Raji (cell line): ENCODE measurements around the gene NDUFA12.

Experiments
- POLR2A ChIP-seq: IDR thresholded peaks from 2 replicates; pipeline ENCODE4 v1.6.1; 2011; ENCODE audit warnings: low read depth, low read length, control low read depth; ENCODE audit not compliant: insufficient read depth

The NDUFA12 gene

GRCh38 chr12:95003213-95003920 is at the start of gene NDUFA12:
TSS of gene NDUFA12 (minus strand) at chr12:95003697. CDS start at chr12:95003680, 17 bp downstream.
- TF ChIP-seq POLR2A = peak; percentile 96

- TF ChIP-seq POLR2A = no peak
Observed at GRCh38 chr12:95051241-95051640, 47.7 kb upstream of the NDUFA12 start.

GRCh38 chr12:95037906-95038305 is 34.4 kb upstream of the NDUFA12 start:
- TF ChIP-seq POLR2A = no peak

- no peak for TF ChIP-seq POLR2A
Observed at GRCh38 chr12:95034750-95035149, 31.3 kb upstream of the NDUFA12 start.

GRCh38 chr12:95022477-95022876 is 19.0 kb upstream of the NDUFA12 start:
- no peak for TF ChIP-seq POLR2A

- no peak for TF ChIP-seq POLR2A
Observed at GRCh38 chr12:95017482-95017881, 14.0 kb upstream of the NDUFA12 start.

- TF ChIP-seq POLR2A = no peak
Observed at GRCh38 chr12:95016120-95016519, 12.6 kb upstream of the NDUFA12 start.

GRCh38 chr12:95014554-95014953 is 11.1 kb upstream of the NDUFA12 start:
- TF ChIP-seq POLR2A = no peak

- no peak for TF ChIP-seq POLR2A
Observed at GRCh38 chr12:95006206-95006605, 2.7 kb upstream of the NDUFA12 start.

GRCh38 chr12:95004610-95005009 is 1.1 kb upstream of the NDUFA12 start:
- no peak for TF ChIP-seq POLR2A

- no peak for TF ChIP-seq POLR2A
Observed at GRCh38 chr12:95003921-95004272, 400 bp upstream of the NDUFA12 start.

GRCh38 chr12:95002754-95003153 is 743 bp downstream of the NDUFA12 start:
- no peak for TF ChIP-seq POLR2A

GRCh38 chr12:94998326-94998725 is 5.2 kb downstream of the NDUFA12 start:
- no peak for TF ChIP-seq POLR2A

- TF ChIP-seq POLR2A = no peak
Observed at GRCh38 chr12:94997726-94998125, 5.8 kb downstream of the NDUFA12 start.

- TF ChIP-seq POLR2A = no peak
Observed at GRCh38 chr12:94997061-94997460, 6.4 kb downstream of the NDUFA12 start.

- TF ChIP-seq POLR2A = no peak
Observed at GRCh38 chr12:94994312-94994711, 9.2 kb downstream of the NDUFA12 start.

- no peak for TF ChIP-seq POLR2A
Observed at GRCh38 chr12:94990222-94990621, 13.3 kb downstream of the NDUFA12 start.

- TF ChIP-seq POLR2A = no peak
Observed at GRCh38 chr12:94988471-94988870, 15.0 kb downstream of the NDUFA12 start.

GRCh38 chr12:94987801-94988200 is 15.7 kb downstream of the NDUFA12 start:
- no peak for TF ChIP-seq POLR2A
